ENCODE results near the gene PLCB1.

- TF ChIP-seq CTCF (conservative IDR thresholded peaks at IDR 0.05 in 1 of 2, IDR thresholded peaks at IDR 0.05 in 1 of 2; ENCODE audit: extremely low read depth in 1 of 2, insufficient read depth in 1 of 2, low read depth in 1 of 2, low read length in 2 of 2), result no peak
- TF ChIP-seq EZH2 (IDR thresholded peaks at IDR 0.05; ENCODE audit: borderline replicate concordance, low read length), result no peak
Observed at GRCh38 chr20:8573686-8574085, 441.6 kb downstream of the PLCB1 start.
